Measurements from ENCODE around the gene CD59.

CD59 gene

DNA sequence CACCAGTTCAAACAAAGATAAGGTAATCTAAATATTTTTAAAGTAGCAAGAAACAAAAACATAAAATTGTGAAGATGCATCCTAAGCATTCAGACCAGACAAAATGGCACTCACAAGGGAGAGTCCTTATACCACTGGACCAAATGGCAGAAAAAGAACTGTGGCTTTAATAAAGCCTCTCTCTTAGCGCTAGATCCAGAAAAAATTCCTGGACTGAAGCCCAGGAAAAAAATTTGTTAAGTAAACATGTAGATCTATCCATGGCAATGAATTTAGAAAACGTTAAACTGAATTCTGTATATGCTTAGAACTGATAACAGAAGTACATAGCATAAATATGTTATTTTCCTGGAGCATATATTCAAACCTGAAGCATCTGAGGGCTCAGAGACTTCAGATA lies 11.8 kb upstream of the CD59 start:
- peak; percentile 63 for DNase-seq (ENCODE audit: low read depth)
- H3K4me3 ChIP-seq (ENCODE audit: low read depth, low read length): no peak overlapping the region
- TF ChIP-seq, protein P1, sequence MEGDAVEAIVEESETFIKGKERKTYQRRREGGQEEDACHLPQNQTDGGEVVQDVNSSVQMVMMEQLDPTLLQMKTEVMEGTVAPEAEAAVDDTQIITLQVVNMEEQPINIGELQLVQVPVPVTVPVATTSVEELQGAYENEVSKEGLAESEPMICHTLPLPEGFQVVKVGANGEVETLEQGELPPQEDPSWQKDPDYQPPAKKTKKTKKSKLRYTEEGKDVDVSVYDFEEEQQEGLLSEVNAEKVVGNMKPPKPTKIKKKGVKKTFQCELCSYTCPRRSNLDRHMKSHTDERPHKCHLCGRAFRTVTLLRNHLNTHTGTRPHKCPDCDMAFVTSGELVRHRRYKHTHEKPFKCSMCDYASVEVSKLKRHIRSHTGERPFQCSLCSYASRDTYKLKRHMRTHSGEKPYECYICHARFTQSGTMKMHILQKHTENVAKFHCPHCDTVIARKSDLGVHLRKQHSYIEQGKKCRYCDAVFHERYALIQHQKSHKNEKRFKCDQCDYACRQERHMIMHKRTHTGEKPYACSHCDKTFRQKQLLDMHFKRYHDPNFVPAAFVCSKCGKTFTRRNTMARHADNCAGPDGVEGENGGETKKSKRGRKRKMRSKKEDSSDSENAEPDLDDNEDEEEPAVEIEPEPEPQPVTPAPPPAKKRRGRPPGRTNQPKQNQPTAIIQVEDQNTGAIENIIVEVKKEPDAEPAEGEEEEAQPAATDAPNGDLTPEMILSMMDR (conservative IDR thresholded peaks at IDR 0.05; ENCODE audit: low read depth, low read length): no peak

DNA sequence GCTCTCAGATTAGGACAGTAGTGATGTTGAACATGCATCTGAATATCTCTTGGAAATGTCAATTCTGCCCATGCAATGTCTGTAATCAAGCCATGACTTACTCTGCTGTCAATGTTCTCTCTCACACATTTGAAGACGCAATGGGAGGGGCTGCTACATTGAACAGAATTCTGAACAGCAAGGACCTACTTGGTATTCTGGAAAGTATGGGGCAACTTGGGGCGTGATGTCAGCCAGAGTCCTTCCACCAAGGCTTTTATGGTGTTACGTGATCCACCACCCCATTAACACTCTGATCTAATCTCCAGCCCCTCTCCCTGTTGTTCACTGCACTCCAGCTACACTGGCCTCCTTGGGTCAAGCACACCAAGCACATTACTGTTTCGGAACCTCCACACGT lies 7.1 kb upstream of the CD59 start:
- H3K4me3 ChIP-seq (ENCODE audit: low read depth, low read length): no peak overlapping the region
- TF ChIP-seq, protein P1 (conservative IDR thresholded peaks at IDR 0.05; ENCODE audit: low read depth, low read length): no peak
- no peak for DNase-seq (ENCODE audit: low read depth)

DNA sequence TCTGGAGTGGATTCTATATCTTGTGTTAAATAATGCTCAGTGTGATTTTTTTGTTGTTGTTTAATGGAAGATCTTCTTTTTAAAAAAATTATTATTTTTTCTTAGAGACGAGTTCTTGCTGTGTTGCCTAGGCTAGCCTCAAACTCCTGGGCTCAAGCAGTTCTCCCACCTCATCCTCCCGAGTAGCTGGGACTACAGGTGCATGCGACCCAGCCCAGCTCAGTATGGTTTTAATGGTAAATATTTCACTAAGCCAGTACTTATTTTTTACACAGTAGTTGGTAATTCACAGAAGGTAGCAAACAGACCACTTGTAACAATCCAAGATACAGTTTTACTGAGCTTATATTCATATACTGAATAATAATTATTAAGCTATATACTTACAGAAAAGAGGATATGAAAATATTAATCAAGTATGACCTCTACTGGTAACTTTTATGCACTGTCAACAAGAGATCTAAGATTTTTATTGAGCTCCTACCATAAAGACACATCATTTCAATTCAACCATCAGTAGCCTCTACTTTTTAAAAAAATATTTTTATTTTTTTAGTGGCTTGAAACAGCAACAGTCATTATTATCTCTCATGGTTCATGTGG lies 6.1 kb upstream of the CD59 start:
- DNase-seq (ENCODE audit: low read depth): peak; percentile 66
- TF ChIP-seq, protein P1 (conservative IDR thresholded peaks at IDR 0.05; ENCODE audit: low read depth, low read length): peak; percentile 50
- no peak overlapping the region for H3K4me3 ChIP-seq (ENCODE audit: low read depth, low read length)

DNA sequence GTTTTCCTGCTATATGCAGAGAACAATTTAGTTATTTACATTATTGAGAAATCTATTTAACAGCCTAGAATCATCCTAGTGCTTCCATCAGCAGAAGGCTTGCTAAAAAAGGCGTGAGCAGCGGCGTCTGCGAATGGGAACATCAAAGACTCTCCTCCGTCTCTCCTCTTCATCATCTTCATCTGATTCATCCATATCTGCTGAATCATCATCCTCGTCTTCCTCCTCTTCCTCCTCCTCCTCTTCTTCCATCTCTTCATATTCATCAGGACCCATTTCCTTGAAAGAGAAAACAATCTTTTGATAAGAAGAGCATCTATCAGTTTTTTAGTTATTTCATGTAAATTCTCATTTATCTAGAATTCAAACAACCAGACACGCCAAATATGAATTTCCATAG lies 5.6 kb upstream of the CD59 start:
- TF ChIP-seq, protein P1 (conservative IDR thresholded peaks at IDR 0.05; ENCODE audit: low read depth, low read length): no peak
- DNase-seq (ENCODE audit: low read depth): no peak
- H3K4me3 ChIP-seq (ENCODE audit: low read depth, low read length): no peak overlapping the region

DNA sequence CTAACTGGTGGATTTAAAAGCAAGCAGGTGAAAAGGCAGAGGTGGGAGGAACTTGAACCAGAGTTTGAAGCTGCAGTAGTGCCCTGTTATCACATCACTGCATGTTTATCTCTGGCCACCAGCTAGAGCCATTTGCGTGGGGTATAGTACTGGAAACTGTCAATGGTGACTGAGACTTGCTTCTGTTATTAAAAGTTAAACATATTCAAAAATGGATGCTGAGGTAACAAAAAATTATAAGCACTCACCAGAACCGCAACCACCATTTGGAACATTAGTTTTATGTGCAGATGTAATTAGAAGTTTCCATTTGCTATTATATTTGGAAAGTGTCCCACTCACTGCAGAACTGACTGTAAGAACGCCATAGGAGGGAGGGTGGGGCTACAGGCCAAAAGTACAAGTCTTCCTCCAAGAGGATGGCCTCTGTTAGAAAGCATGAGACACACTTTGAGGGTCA lies 1.2 kb upstream of the CD59 start:
- peak; percentile 57 for DNase-seq (ENCODE audit: low read depth)
- H3K4me3 ChIP-seq (ENCODE audit: low read depth, low read length): no peak overlapping the region
- TF ChIP-seq, protein P1 (conservative IDR thresholded peaks at IDR 0.05; ENCODE audit: low read depth, low read length): no peak

DNA sequence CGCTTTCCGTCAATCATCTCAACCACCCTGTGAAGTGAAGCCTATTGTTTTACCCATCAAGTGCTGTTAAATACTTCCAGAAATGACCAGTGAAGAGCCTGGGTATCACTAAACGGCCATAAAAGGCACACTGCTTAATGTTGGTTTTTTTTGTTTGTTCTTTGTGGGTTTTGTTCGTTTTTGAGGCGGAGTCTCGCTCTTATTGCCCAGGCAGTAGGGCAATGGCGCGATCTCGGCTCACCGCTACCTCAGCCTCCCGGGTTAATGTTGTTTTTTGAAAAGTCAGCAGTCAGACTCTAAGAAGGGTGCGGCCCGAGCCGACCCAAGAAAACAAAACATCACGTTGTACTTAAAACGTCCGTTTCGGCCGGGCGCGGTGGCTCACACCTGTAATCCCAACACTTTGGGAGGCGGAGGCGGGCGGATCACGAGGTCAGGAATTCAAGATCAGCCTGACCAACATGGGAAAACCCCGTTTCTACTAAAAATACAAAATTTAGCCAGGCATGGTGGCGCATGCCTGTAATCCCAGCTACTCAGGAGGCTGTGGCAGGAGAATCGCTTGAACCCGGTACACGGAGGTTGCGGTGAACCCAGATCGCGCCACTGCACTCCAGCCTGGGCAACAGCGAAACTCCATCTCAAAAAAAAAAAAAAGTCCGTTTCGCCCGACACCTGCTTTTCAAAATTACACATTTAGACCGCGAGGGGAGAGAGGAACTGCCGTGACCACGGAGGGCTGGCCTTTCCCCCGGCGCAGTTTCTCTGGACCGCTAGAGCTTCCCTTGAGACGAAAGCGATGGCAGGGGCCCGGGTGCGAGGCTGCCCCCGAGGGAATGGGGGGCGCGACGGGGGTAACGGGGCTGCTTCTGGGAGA lies 714 bp downstream of the CD59 start:
- no peak for DNase-seq (ENCODE audit: low read depth)

More for the DNA sequence above, 714 bp downstream of the CD59 start:
- H3K4me3 ChIP-seq (ENCODE audit: low read depth, low read length): peak overlapping the region; percentile 86
- TF ChIP-seq, protein P1 (conservative IDR thresholded peaks at IDR 0.05; ENCODE audit: low read depth, low read length): peak; percentile 2

All from choroid plexus epithelial cell (primary cell).